Inferior parietal cortex (tissue), 1 donor: ENCODE results near the gene SS18L1.

Experiments used
- DNase-seq: peaks from one replicate; pipeline ENCODE4 v3.0.0-alpha.2; 2016; ENCODE audit errors: extremely low spot score

The SS18L1 gene

DNA sequence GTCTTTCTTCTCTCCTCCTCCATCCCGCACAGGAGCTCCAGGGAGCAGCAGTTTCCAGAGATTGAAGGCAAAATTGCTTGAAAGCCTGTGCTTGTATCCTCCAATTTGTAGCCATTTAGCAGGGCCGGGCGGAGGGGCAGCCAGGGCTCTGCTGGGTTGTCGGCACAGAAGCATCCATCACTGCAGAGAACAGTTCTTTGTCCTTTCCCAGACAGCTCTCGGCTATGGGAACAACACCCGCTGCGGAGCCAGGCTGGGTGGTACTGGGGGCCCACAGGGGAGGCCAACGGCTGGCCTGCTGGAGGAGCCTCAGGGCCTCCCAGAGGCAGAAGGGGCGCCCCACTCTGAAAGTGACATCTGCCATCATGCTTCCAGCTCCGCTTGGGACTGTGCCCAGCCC lies 68.7 kb downstream of the SS18L1 start:
- no peak for DNase-seq

DNA sequence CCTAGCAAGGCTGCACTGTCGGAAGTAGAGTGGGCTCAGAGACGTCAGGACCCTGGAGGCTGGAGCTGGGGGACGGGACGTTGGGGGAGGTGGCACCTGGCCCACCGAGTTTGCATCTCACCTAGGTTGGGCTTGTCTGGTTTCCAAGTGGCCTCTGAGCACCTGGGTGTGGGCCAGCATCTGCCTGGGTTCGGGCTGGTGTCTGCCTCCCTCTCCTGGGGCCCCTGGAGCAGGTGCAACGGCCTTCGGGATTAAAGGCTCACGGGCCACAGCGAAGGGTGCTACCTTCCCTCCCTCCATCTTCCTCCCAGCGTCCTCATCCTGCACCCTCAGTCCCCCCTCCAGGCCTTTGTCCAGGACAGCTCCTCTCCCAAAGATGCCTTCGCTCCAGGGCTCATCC lies 70.5 kb downstream of the SS18L1 start:
- DNase-seq, result no peak

DNA sequence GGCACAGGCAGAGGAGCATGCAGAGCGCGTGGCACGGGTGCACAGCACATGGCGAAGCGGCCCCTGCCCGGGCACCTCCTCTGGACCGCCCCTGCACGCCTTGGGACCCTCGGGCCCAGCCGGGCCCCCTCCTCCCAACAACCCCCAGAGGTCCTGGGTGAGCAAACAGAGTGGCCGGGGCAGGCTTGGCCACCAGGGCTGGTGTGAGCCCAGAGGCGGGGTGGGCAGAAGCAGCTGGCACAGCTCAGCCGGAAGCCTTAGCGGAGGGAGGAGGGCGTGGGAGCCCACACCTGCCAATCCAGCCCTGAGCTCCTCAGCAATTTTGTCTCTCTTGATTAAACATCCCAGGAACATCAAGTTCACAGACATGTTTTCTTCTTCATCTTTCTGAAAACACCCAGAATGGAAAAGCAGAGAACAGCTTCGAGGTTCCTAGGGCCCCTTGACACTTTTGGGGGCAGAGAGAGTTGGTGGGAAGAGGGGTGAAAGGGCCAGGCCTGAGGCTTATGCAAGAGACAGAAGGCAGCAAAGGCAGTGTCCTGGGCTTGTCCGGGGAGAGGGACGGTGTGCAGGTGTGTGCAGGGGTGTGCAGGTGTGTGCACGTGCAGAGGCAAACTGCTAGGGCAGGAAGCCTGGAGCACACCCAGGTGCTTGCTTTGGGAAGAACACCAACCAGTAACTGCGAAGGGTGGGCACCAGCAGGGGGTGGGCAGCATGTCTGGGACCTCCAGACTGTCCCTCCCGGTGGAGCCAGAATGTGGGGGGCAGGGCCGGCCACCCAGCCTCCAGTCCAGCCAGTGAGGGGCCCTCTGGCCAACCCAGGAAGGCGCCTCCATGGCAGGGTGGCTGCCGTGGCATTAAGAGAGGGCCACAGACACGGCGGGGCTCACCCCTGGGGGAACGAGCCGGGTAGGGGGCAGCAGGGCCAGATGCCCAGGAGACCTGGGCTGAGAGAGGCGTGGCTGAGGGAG lies 71.7 kb downstream of the SS18L1 start:
- no peak for DNase-seq

GRCh38 chr20:62215991-62216635 lies 72.5 kb downstream of the SS18L1 start:
- DNase-seq, result no peak

DNA sequence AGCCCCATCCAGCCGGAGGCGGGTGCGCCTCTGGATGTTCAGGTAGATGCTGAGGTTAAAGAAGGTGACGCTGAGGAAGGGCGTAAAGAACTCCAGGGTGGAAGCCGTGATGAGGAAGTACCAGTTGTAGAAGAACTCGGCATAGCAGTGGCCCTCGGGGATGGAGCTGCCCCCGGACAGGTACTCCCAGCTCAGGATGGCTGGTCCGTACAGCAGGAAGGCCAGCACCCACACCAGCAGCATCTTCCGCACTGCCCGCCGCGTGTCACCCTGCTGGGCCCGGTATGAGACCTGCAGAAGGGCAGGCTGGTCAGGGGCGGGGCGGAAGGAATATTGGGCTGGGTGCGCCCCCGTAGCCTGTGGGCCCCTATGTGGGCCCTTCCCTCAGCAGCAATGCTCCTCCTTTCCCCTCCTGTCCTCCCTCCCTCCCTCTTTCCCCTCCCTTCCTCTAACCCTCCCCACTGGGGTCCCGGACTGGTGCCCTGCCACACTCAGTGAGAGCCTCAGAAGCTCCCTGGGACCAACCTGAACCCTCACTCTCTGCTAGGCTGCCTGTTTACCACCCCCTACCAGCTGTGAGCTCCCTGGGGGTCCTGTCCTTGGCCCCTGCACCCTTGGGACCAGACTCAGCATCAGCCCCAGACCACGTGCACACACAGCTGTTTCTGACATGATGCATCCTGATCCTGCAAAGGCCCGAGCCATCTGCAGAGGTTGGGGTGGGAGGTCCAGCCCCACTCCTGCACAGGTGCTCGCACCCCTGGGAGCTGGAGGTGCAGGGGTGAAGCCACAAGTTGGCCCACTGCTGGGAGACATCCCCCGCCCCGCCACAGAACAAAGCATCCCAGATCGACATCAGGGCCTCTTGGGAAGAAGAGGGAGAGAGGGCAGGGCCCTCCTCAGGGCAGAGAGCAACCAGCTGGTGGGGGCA lies 73.3 kb downstream of the SS18L1 start:
- DNase-seq, result no peak

GRCh38 chr20:62217913-62218773 lies 74.6 kb downstream of the SS18L1 start:
- DNase-seq, result no peak

DNA sequence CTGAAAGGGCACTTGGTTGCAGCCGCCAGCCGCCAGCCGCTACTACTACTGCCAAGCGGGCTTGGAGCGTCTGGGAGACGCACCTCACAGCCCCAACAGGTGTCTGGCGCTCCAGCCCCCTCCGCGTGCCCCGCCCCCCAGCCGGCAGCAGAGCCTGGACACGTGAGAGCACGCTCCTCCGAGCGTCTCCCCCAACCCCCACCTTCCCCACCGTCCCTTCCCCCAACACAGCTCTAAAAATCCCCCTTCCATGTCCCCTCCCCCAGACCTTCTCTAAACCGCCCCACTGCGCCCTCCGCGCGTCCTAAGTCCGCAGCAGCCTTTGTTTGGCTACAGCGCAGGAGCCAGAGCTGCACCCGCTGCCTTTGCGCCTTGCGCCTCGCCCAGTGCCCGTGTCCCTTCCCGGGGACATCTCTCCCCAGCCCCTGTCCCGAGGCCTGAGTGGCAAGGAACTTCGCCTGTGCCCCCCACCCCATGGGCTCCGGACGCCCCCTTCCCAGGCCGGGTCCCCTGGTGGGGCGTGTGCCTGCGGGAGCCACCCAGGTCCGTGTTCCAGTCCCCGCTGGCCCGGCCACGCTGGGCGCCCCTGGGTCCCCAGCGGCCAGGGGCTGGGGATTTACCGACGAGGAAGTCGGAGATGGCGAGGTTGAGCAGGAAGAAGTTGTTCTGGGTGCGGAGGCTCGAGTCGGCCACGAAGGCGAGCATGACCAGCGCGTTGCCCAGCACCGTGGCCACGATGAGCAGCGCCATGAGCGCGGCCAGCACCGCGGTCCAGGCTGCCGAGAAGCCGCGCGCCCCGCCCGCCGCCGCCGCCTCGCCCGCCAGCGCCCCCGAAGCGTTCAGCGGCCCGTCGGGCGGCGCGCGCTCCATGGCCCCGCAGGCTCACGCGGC lies 75.8 kb downstream of the SS18L1 start:
- no peak for DNase-seq

DNA sequence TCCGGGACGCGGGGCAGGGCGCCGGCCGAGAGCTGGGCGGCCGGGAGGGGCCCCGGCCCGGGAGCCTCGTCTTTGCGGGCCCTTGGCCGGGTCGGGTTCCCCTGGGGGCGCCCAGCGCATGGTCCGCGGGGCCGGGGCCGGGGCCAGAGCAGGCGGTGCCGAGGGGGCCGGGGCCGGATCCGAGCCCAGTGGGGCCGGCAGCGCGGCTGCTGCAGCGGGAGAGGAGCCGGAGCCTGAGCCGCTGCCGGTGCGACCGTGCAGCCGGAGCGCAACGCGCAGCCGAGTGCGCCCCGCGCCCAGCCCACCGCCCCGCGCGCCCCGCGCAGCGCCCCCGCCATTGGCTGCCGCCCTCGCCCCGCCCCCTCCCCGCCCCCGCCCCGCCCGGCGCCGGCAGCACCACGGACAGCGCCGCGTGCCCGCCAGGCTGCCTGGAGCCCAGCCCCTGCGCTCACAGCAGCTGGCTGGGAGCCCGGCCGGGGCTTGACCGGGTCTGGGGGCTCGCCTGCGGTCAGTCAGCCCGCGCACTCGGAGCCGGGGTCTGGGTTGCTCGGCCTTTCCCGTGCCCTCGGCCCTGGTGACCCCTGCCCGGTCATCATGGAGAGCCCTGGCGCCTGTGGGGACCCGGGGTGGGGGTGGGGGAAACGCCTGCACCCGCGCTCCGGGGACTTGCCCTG lies 76.6 kb downstream of the SS18L1 start, which contains the start of gene HRH3:
Gene HRH3 (minus strand): TSS at position 287 of the 674 bp plus-strand sequence. CDS start 308 bp downstream, outside the sequence.
- DNase-seq, result no peak

DNA sequence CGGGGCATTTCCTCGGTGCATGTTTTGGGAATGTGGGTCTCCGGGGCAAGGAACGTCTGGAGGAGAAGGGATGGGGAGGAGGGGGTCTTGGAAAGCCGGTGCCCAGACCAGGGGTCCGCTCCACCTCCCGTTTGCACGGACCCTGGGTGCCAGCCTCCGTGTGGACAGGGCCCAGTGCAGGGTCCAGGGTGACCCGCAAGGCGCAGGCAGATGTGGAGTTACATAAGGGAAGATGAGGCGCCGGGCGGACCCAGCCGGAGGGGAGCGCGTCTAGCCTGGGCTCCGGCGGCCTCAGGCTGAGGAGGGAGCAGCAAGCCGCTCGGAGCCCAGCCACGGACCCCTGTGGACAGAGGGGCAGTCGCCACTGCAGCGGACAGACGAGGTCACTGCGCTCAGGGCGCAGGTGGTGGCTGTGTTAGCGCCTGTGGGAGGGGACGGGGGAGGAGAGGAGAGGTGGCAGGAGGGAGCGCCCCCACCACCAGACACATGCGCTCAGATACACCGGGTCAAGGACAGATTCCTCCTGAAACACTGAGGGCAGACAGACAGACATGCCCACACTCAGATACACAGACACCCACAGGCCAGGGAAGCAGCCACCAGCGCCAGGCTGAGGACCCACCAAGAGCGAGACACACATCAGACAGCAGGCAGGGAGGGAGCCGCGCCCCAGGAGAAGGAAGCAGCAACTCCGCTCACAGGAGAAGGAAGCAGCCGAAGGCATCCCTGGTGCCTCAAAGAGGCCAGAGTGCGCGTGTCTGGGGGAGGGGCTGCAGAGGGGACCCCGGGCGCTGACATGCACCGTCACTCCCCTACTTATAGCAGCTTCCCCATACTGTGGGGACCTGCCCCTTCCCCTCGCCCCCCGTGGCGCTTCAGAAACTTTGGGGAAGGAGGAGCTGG lies 77.3 kb downstream of the SS18L1 start:
- DNase-seq, result no peak

GRCh38 chr20:62222266-62222850 lies 78.8 kb downstream of the SS18L1 start:
- DNase-seq, result no peak

DNA sequence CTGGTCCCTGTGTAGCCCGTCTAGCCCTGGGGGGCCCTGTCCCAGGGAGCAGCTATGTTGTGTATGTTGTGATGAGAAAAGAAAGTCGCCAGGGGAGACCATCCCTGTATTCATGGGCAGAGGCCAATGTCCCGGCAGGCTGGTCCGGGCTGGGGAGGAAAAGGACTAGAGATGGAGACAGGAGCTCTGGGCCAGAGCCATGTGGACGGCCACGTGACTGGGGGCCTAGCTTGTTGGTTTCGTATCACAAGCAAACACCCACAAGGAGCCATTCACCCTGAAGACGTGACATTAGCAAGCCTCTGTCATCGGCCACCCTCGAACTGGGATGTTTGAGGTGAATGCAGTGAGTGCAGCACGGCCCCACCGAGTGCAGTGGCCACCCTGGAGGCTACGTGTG lies 79.4 kb downstream of the SS18L1 start:
- DNase-seq, result no peak

DNA sequence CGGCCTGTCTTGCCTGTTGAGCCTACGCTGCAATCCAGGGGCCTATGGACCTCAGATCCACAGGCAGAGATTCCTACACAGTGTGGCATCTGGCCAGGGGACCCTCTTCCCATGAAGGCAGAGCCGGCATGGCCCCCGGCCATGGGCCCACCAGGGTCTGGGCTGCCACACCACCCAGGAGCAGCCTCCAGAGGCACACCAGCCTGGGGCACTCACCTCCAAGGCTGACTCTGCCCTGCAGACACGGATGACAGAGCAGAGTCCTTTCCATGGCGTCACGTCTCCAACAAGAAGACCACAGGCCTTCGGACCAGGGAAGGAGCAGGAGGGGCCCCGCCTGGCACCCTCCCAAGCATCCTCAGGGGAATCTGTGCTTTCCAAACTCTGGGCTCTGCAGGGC lies 80.0 kb downstream of the SS18L1 start:
- no peak for DNase-seq

DNA sequence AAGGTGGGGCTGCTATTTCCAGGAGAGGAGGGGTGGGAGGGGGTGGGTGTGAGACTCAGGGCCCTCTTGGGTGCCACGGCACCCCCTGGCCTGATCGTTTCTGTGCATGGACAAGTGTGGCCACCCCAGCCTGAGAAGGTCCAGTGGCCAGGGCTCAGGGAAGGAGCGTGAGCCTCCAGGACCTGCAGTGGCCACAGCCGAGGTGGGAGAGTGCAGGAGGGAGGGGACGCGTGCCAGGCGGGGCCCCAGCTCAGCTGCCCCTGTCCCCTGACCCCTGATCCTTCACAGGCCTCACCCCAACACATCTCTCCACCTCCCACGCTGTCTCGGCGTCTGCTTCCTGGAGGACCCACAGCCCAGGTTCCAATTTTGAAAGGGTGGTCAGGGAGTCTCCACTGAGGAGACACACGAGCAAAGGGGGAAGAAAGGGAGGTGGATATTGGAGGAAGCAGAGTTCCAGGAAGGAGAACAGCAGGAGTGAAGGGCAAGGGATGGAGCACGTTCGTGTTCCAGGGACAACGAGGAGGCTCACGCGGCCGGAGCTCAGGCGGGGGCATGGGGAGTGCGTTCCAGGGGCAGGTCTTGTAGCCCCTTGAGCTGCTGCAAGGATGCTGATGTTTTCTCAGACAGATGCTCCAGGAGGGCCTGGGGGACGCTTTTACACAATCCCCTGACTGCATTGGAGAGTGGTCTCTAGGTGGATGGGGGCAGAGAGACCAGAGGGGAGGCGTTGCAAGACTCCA lies 80.7 kb downstream of the SS18L1 start:
- DNase-seq, result no peak

DNA sequence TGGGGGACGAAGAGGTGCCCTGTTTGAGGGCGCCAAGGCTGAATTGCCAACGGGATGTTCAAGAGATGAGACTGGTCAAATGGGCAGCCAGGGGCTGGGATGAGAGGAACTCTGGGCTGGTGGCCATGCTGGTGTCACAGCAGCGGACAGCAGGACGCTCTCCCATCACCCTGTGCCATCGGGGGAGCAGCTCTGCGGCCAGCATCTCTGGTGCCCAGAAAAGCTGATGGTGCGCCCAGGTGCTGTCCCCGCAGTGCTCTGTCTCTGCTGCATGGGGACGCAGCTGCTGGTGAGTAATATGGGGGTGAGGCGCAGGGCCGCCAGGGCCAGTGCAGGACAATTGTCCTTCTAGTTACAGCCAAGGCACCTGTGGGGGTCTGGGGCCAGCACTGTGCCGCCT lies 81.5 kb downstream of the SS18L1 start:
- no peak for DNase-seq

DNA sequence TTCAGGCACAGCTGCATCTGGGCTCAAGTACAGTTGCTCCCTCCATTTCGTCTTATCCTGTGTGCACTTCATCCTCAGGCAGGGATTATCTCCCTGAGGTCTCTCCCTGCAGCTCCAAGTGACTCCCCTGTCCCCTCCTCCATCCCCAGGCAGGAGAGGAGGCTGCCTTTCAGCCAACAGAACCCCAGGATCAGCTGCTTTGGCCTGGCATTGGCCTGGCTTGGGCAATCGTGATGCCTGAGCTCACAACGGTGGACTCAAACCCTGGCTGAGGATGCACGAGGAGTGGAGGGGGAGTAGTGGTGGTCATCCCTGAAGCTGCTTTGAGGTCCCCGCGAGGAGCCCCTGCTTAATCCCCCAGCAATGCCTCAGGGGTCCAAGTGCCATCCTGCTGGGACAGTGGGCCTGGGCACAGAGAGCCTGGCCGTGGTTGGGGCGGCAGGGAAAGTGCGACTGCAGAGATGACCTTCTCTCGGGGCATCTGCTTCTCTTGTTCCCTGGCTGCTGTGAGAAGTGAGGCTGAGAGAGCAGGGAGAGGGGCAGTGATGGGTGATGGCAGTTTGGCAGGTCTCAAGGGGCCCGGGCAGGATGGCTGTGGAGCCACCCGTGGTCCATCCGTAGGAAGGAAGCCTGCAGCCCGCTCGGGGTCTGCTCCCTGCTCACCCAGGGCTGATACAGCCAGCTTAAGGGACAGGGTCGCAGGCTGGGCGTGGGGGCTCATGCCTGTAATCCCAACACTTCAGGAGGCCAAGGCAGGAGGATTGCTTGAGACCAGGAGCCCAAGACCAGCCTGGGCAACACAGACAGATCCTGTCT lies 82.5 kb downstream of the SS18L1 start:
- no peak for DNase-seq
